Measurements from ENCODE around the gene CACNA1I.
A peak's percentile ranks its signal among the peaks of the same experiment; 100 is the strongest.

Gene CACNA1I

DNA sequence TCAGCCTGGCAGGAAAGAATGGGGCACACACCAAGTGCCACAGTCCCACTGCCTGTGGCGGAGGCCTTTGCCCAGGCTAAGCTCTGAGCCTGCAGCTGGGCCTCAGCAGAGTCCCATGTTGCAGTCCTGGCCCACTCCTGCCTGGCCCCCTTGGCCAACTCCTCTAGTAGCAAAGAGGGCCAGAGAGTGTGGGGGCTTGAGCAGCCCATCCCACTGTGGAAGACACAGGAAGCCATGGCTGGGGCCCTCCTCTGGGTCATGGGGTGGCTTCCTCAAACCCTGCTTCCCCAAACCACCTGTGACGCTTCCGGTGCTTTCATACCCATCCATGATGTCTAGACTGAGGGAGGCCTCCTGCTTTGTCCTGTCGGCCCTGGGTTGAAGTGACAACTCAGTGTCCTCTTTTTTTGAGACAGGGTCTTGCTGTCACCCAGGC lies 43.8 kb upstream of the CACNA1I start:
- TF ChIP-seq, protein P1, sequence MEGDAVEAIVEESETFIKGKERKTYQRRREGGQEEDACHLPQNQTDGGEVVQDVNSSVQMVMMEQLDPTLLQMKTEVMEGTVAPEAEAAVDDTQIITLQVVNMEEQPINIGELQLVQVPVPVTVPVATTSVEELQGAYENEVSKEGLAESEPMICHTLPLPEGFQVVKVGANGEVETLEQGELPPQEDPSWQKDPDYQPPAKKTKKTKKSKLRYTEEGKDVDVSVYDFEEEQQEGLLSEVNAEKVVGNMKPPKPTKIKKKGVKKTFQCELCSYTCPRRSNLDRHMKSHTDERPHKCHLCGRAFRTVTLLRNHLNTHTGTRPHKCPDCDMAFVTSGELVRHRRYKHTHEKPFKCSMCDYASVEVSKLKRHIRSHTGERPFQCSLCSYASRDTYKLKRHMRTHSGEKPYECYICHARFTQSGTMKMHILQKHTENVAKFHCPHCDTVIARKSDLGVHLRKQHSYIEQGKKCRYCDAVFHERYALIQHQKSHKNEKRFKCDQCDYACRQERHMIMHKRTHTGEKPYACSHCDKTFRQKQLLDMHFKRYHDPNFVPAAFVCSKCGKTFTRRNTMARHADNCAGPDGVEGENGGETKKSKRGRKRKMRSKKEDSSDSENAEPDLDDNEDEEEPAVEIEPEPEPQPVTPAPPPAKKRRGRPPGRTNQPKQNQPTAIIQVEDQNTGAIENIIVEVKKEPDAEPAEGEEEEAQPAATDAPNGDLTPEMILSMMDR (IDR thresholded peaks at IDR 0.05) = no peak
- no peak for TF ChIP-seq ZFX (IDR thresholded peaks at IDR 0.05; ENCODE audit: borderline replicate concordance)
- H3K27ac ChIP-seq = peak overlapping the region; percentile 99

DNA sequence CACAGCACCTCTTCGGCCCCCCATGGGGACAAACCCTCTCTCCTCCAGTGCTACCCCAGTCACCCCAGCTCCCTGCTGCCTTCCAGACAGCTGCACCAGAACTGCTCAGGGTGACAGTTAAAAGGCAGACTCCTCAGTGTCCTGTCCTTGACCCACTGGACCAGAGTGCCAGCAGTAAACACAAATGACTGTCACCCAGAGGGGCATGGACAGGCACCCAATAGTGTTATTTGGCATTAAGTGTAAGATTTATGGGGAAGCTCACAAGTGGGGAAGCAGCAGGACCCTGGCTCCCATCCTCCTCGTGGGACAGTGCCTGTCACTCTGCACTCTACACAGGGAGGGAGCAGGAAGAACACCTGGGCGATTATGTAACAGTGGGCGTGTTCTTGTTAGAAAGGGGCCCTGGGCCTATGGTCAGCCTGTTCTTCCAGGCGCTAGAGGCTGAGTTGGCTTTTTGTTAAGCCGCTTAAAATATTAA lies 43.0 kb upstream of the CACNA1I start:
- peak overlapping the region; percentile 99 for H3K27ac ChIP-seq
- TF ChIP-seq, protein P1 (IDR thresholded peaks at IDR 0.05) = no peak
- no peak for TF ChIP-seq ZFX (IDR thresholded peaks at IDR 0.05; ENCODE audit: borderline replicate concordance)

DNA sequence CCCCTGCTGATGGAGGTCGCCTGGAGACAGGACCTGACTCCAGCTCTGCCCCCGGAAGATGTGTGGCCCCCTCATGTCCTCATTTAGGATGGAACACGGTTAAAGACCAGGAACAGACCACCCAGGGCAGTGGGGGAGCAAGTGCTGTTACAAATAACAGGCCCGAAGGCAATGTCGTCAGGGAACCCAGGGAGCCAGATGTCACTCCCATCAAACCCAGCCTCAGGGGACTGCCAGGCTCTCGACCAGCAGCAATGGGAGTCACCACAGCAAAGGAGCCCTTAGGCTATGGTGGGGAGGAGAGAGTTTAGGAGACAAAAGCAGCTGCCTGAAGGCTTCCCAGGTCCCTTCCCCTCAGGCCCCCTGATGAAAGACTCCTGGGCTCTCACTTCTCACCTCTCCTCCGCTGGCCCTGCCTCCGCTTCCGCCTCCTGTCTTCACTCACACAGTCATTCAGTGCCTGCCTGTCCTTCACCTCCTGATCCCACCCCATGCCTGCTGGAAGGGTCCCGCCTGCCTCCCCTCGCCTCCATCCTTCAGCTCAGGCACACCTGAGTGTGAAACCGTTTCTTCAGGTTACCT lies 42.4 kb upstream of the CACNA1I start:
- H3K27ac ChIP-seq = peak overlapping the region; percentile 99
- no peak for TF ChIP-seq ZFX (IDR thresholded peaks at IDR 0.05; ENCODE audit: borderline replicate concordance)
- TF ChIP-seq, protein P1 (IDR thresholded peaks at IDR 0.05) = no peak

DNA sequence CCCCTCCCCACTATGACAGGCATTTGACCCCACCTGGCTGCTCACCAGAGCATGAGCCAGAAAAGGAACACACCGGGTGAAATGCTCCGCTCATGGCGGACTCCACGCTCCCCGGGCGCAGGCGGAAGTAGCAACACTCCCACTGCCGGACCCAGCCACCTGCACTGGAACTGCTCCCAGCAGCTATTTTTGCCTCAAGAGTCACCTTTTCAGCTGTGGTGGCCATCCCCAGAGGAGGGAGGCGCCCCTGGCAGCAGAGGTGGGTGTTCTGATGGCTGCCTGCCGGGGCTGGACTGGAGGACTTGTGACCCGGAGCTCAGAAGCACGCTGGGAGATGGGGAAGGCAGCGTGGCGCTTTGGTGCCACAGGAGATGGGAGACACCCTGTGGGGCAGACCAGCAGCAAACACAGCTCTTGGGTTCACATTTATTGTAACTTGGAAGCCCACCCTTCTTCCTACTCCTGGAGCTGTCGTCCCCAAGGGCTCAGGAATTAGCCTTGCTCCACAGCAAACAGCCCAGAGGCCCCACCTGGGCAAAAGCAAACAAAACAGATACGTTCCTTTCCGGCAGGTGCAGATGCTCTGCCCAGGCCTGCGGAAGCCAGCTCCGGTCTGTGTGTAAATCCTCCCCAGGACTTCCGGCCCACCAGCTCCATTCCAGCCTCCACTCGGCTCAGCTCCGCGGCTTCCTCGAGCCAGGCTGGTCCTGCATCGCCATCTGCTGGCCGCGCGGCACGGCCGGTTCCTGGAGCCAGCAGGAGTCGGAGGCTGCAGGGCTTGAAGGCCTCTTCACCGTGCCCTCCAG lies 41.7 kb upstream of the CACNA1I start:
- H3K27ac ChIP-seq = peak overlapping the region; percentile 99
- TF ChIP-seq, protein P1 (IDR thresholded peaks at IDR 0.05) = peak; percentile 97
- no peak for TF ChIP-seq ZFX (IDR thresholded peaks at IDR 0.05; ENCODE audit: borderline replicate concordance)

DNA sequence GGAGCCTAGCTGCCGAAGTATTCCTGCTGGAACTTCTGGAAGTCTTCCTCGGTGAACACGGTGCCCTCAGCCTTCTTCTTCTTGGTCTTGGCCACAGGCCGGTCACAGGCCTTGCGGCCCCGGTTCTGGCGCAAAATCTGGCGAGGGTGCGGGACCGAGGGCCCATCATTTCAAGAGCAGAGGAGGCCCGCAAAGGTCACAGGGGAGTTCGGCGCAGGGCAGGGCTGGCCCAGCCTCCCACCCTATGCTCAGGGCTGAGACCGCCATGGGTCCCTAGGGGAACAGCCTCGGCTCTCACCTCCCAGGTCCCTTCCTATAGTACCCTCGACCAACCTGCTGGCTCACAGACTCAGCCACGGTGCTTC lies 41.1 kb upstream of the CACNA1I start:
- H3K27ac ChIP-seq = peak overlapping the region; percentile 99
- TF ChIP-seq, protein P1 (IDR thresholded peaks at IDR 0.05) = peak; percentile 65
- no peak for TF ChIP-seq ZFX (IDR thresholded peaks at IDR 0.05; ENCODE audit: borderline replicate concordance)

DNA sequence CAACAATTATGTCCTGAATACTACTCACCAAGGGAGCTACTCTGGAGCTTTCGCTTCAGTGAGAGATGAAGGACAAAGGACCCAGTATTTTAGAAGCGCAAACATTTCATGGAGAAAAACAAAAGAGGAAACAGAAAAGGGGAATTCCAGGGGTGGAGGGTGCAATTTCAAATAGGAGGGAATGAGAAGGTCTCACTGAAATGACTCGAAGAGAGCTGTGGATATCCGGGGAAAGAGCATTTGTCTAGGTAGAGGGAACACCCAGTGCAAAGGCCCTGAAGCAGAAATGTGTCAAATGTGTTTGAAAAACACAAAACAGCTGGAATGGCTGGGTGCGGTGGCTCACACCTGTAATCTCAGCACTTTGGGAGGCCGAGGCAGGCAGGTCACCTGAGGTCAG lies 40.4 kb upstream of the CACNA1I start:
- no peak for TF ChIP-seq ZFX (IDR thresholded peaks at IDR 0.05; ENCODE audit: borderline replicate concordance)
- TF ChIP-seq, protein P1 (IDR thresholded peaks at IDR 0.05) = no peak
- peak overlapping the region; percentile 99; the same call in 1 of the 2 replicates for H3K27ac ChIP-seq

Measured in 22Rv1 (cell line).